ENCODE results near the gene FBRSL1. TPM values are rescaled to one million over a fixed set of nuclear protein-coding genes. Genes with fewer than 3 reads are reported as not detected.

The FBRSL1 gene
- total RNA-seq, 3 donors from 2014 or later, result 3.5 to 9.8 (median 7.2) TPM

DNA sequence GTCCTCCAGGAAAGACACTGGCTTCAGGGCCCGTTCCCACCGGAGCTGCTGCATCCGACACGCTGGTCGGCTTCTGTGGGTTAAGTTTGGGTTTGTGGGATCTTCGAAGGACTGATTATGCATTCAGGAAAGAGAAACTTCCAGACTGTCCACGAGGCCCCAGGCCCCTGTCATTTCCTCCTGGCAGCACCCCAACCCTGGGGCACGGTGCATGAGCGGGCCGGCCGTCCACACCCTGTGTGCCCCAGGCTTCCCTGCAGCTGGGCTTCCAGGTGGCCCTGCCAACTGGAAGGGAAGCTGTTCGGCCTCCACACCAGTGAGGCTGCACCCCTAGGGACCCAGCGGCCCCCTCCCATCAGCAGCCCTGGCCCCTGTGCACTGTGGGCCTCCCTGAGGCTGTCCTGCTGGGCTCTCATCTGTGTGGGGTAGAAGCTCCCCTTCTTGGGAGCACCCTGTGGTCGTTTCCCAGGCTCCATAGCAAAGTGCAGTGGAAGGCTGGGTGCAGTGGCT lies 9.3 kb upstream of the FBRSL1 start:
- Histone ChIP-seq H3K4me3 (no peak overlapping the region), H3K9me3 (peaks cover 0 to under 1% of the 10 kb centered on the region in 2 donors), H3K27me3 (peaks cover 0 to 35% of the 10 kb centered on the region in 2 donors), H3K4me1 (no peaks in the 10 kb centered on the region), H3K36me3 (no peaks in the 10 kb centered on the region), H3K27ac (no peak overlapping the region)
- TF ChIP-seq POLR2AphosphoS5 (IDR thresholded peaks at IDR 0.05) (no peak), CTCF (IDR thresholded peaks at IDR 0.05) (no peak), POLR2A (IDR thresholded peaks at IDR 0.05) (no peak)
- DNase-seq (ENCODE audit: low spot score in 2 of 2), result no peak
- intact Hi-C loops (cut with DNase I; ENCODE audit: low total_unique reads), result no loop called here

DNA sequence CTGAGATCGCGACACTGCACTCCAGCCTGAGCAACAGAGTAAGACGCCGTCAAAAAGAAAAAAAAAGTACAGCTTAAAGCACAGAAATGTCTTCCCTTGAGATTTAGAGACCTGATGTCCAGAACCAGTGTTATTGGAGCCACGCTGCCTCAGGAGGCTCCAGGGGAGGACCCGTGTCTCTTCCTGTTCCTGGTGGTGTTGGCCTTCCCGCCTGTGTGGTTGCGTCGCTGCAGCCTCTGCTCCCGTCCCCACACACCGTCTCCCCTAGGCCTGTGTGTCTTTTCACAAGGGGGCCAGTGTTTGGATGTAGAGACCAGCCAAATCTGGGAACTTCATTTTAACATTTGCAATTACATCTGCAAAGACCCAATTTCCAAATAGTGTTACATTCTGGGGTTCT lies 8.6 kb upstream of the FBRSL1 start:
- H3K4me1 ChIP-seq, result no peaks in the 10 kb centered on the region
- H3K27ac ChIP-seq, result no peak overlapping the region
- TF ChIP-seq POLR2AphosphoS5 (IDR thresholded peaks at IDR 0.05), result no peak
- no peak for TF ChIP-seq POLR2A (IDR thresholded peaks at IDR 0.05)
- no peak for TF ChIP-seq CTCF (IDR thresholded peaks at IDR 0.05)
- peaks cover 0 to 35% of the 10 kb centered on the region in 2 donors for H3K27me3 ChIP-seq
- intact Hi-C loops (cut with DNase I; ENCODE audit: low total_unique reads), result no loop called here
- H3K9me3 ChIP-seq, result no peaks in the 10 kb centered on the region
- no peak for DNase-seq (ENCODE audit: low spot score in 2 of 2)
- H3K4me3 ChIP-seq, result no peak overlapping the region
- no peaks in the 10 kb centered on the region for H3K36me3 ChIP-seq

- Histone ChIP-seq H3K4me1 (no peaks in the 10 kb centered on the region), H3K9me3 (no peaks in the 10 kb centered on the region), H3K36me3 (no peaks in the 10 kb centered on the region), H3K27me3 (peaks cover 0 to 35% of the 10 kb centered on the region in 2 donors), H3K27ac (no peak overlapping the region), H3K4me3 (no peak overlapping the region)
- TF ChIP-seq POLR2A (IDR thresholded peaks at IDR 0.05), result no peak
- no peak for TF ChIP-seq CTCF (IDR thresholded peaks at IDR 0.05)
- no peak for TF ChIP-seq POLR2AphosphoS5 (IDR thresholded peaks at IDR 0.05)
- DNase-seq (ENCODE audit: low spot score in 2 of 2), result no peak
- intact Hi-C loops (cut with DNase I; ENCODE audit: low total_unique reads), result no loop called here
These were observed 7.9 kb upstream of the FBRSL1 start for GRCh38 chr12:132481771-132482745.

DNA sequence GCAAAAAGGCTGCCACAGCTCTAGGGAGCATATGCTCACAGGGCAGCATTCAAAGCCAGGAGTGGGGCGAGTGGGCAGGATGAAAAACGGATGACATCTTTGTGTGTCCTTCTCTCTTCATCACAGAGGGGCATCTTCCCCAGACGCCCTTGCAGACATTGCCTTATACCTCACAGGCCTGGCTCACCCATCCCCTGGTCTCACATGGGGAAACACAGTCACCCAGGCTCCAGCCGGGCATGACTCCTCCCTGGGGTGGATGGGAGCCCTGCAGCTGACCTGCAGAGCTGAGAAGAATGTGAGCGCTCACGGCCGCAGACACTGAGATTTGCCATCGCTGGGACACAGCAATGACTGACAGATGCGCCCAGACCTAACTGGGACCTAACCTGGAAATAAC lies 7.2 kb upstream of the FBRSL1 start:
- no peak for DNase-seq (ENCODE audit: low spot score in 2 of 2)
- Histone ChIP-seq H3K27ac (no peak overlapping the region), H3K4me1 (no peaks in the 10 kb centered on the region), H3K27me3 (peaks cover 0 to 35% of the 10 kb centered on the region in 2 donors), H3K9me3 (no peaks in the 10 kb centered on the region), H3K36me3 (no peaks in the 10 kb centered on the region), H3K4me3 (no peak overlapping the region)
- intact Hi-C loops (cut with DNase I; ENCODE audit: low total_unique reads), result no loop called here
- TF ChIP-seq CTCF (IDR thresholded peaks at IDR 0.05) (no peak), POLR2AphosphoS5 (IDR thresholded peaks at IDR 0.05) (no peak), POLR2A (IDR thresholded peaks at IDR 0.05) (no peak)

DNA sequence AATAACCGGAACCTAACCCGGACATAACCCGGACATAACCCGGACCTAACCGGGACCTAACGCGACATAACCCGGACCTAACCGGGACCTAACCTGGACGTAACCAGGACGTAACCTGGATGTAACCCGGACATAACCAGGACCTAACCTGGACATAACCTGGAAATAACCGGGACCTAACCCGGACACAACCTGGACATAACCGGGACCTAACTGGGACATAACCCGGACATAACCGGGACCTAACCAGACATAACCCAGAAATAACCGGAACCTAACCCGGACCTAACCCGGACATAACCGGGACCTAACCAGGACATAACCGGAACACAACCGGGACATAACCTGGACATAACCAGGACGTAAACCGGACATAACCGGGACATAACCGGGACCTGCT lies 6.7 kb upstream of the FBRSL1 start:
- intact Hi-C loops (cut with DNase I; ENCODE audit: low total_unique reads), result no loop called here
- no peak for TF ChIP-seq POLR2AphosphoS5 (IDR thresholded peaks at IDR 0.05)
- no peak for TF ChIP-seq CTCF (IDR thresholded peaks at IDR 0.05)
- TF ChIP-seq POLR2A (IDR thresholded peaks at IDR 0.05), result no peak
- H3K9me3 ChIP-seq, result no peaks in the 10 kb centered on the region
- no peak for DNase-seq (ENCODE audit: low spot score in 2 of 2)
- no peaks in the 10 kb centered on the region for H3K36me3 ChIP-seq
- peaks cover 0 to 35% of the 10 kb centered on the region in 2 donors for H3K27me3 ChIP-seq
- no peaks in the 10 kb centered on the region for H3K4me1 ChIP-seq
- no peak overlapping the region for H3K4me3 ChIP-seq
- no peak overlapping the region for H3K27ac ChIP-seq

All from breast epithelium (tissue), 4 donors.